ENCODE measurements around the gene GRB2.
A peak's percentile ranks its signal among the peaks of the same experiment; 100 is the strongest.

GRB2 gene

GRCh38 chr17:75412455-75413317, 7.2 kb upstream of the GRB2 start:
- FAIRE-seq = peak; percentile 76

- FAIRE-seq = no peak
These were observed 6.0 kb upstream of the GRB2 start for GRCh38 chr17:75411328-75412067.

GRCh38 chr17:75410141-75410540, 4.7 kb upstream of the GRB2 start:
- FAIRE-seq = no peak

GRCh38 chr17:75407655-75408352, 2.3 kb upstream of the GRB2 start:
- FAIRE-seq = no peak

- FAIRE-seq = no peak
These were observed 741 bp upstream of the GRB2 start for GRCh38 chr17:75406222-75406615.

GRCh38 chr17:75404731-75405364, 630 bp downstream of the GRB2 start:
- no peak for FAIRE-seq

GRCh38 chr17:75404223-75404730, 1.2 kb downstream of the GRB2 start:
- FAIRE-seq = peak; percentile 82

- no peak for FAIRE-seq
These were observed 2.3 kb downstream of the GRB2 start for GRCh38 chr17:75403131-75403530.

GRCh38 chr17:75402026-75402425, 3.5 kb downstream of the GRB2 start:
- FAIRE-seq = no peak

GRCh38 chr17:75400326-75400939, 5.0 kb downstream of the GRB2 start:
- no peak for FAIRE-seq

GRCh38 chr17:75398279-75398678, 7.2 kb downstream of the GRB2 start:
- no peak for FAIRE-seq

- FAIRE-seq = peak; percentile 19
These were observed 8.3 kb downstream of the GRB2 start for GRCh38 chr17:75397217-75397616.

- no peak for FAIRE-seq
These were observed 8.7 kb downstream of the GRB2 start for GRCh38 chr17:75396796-75397195.

- no peak for FAIRE-seq
These were observed 9.5 kb downstream of the GRB2 start for GRCh38 chr17:75396025-75396424.

GRCh38 chr17:75394332-75394918, 11.1 kb downstream of the GRB2 start:
- FAIRE-seq = no peak

GRCh38 chr17:75393523-75394331, 11.8 kb downstream of the GRB2 start:
- FAIRE-seq = peak; percentile 77

GRCh38 chr17:75392559-75392958, 12.9 kb downstream of the GRB2 start:
- FAIRE-seq = no peak

GRCh38 chr17:75390982-75391381, 14.5 kb downstream of the GRB2 start:
- FAIRE-seq = no peak

- FAIRE-seq = no peak
These were observed 16.9 kb downstream of the GRB2 start for GRCh38 chr17:75388476-75389030.

GRCh38 chr17:75387771-75388170, 17.7 kb downstream of the GRB2 start:
- FAIRE-seq = no peak

- no peak for FAIRE-seq
These were observed 19.0 kb downstream of the GRB2 start for GRCh38 chr17:75386430-75386829.
